T-helper 9 cell (primary cell): ENCODE measurements around the gene APOBEC3F.
"Not testable (repeated sequence)": the region's sequence is repeated elsewhere in the genome, so short reads cannot be mapped to it uniquely, and the experiment has no call there.

Experiments
- DNase-seq: peaks from one replicate; pipeline ENCODE4 v3.0.0-alpha.2; 2020

Gene APOBEC3F

GRCh38 chr22:39027717-39028116, 12.9 kb upstream of the APOBEC3F start:
- DNase-seq, result no peak

GRCh38 chr22:39028281-39028680, 12.4 kb upstream of the APOBEC3F start:
- DNase-seq, result no peak

- no peak for DNase-seq
These were observed 11.4 kb upstream of the APOBEC3F start for GRCh38 chr22:39029227-39029626.

DNA sequence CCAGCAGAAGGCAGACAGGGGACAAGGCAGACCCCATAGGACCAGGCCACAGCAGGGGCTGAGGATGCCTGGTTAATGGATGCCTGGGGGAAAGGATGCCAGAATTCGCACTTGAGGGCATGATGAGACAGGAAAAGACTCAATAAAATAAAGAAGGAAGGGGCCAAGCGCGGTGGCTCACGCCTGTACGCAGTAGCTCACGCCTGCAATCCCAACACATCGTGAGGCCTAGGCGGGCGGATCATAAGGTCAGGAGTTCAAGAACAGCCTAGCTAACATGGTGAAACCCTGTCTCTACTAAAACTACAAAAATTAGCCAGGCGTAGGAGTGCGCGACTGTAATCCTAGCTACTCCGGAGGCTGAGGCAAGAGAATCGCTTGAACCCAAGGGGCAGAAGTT, 10.0 kb upstream of the APOBEC3F start:
- no peak for DNase-seq

GRCh38 chr22:39031434-39032295, 9.0 kb upstream of the APOBEC3F start:
- DNase-seq, result not testable (repeated sequence)

DNA sequence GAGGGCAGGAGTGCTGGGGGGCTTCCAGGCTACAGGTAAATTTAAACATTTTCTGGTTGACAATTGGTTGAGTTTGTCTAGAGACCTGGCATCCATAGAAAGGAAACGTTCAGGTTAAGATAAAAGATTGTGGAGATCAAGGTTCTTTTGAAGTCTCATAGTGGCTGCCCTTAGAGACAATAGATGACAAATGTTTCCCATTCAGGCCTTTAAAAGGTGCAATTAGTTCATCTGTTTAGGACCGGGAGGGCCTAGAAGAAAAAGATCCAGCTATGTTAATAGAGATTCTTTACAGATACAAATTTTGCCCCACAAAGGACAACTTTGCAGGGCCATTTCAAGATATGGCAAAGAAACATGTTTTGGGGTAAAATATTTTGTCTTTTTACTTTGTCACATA, 3.6 kb upstream of the APOBEC3F start:
- DNase-seq, result not testable (repeated sequence)

GRCh38 chr22:39039306-39040126, 1.1 kb upstream of the APOBEC3F start:
- DNase-seq, result no peak

DNA sequence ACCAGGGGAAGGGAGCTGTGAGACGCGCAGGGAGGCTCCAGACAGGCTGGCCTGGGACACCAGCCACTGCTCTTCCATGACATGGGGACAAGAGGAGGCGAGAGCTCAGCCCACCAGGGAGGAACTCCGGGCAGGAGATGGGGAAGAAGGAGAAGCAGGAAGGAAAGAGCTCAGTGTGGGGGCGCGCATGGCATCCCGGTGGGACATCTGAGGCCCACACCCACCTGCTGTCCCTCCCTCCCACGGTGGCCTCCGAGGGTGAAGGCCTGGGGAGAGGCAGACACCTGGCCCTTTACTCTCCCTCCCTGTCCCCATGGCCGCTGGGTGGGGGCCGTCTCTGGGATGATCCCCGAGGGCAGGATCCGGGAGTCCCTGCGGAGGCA, 518 bp upstream of the APOBEC3F start:
- not testable (repeated sequence) for DNase-seq

DNA sequence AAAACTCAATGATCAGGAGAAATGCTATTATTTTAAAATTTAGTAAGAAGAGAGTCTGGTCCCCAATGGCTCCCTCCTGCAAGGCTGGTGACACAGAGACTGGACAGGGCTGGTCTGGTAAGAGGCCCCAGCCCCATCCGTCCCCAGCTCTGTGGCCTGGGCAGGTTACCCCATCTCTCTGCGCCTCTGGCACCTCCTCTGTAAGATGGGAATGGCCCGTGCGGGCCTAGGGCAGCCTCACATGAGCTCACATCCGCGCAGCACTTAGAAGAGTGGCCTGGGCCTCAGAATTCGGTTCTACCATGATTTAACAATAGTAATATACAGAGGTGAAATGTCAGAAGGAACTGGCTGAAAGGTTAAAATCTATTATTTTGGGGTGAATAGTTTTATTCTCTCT, 1.2 kb downstream of the APOBEC3F start:
- no peak for DNase-seq

- not testable (repeated sequence) for DNase-seq
These were observed 2.4 kb downstream of the APOBEC3F start for GRCh38 chr22:39043063-39043462.

DNA sequence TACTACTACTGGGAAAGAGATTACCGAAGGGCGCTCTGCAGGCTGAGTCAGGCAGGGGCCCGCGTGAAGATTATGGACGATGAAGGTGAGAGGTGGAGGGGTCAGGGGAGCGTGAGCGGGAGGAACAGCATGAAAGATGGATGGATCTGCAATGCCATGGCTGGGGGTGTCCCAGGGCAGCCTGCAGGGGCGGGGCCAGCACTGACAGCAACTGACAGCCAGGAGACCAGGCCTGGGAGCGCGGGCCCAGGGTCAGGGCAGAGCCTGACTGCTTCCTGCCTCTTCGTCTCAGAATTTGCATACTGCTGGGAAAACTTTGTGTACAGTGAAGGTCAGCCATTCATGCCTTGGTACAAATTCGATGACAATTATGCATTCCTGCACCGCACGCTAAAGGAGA, 4.5 kb downstream of the APOBEC3F start:
- DNase-seq, result not testable (repeated sequence)

DNA sequence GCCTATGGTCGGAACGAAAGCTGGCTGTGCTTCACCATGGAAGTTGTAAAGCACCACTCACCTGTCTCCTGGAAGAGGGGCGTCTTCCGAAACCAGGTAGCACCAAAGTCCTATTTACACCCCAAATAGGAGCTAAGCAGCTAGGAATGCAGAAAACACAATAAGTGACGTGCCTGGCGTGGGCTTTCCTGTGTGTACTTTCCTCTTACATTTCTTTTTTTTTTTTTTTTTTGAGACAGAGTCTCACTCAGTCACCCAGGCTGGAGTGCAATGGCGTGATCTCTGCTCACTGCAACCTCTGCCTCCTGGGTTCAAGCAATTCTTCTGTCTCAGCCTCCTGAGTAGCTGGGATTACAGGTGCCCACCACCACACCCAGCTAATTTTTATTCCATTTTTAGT, 8.8 kb downstream of the APOBEC3F start:
- not testable (repeated sequence) for DNase-seq

DNA sequence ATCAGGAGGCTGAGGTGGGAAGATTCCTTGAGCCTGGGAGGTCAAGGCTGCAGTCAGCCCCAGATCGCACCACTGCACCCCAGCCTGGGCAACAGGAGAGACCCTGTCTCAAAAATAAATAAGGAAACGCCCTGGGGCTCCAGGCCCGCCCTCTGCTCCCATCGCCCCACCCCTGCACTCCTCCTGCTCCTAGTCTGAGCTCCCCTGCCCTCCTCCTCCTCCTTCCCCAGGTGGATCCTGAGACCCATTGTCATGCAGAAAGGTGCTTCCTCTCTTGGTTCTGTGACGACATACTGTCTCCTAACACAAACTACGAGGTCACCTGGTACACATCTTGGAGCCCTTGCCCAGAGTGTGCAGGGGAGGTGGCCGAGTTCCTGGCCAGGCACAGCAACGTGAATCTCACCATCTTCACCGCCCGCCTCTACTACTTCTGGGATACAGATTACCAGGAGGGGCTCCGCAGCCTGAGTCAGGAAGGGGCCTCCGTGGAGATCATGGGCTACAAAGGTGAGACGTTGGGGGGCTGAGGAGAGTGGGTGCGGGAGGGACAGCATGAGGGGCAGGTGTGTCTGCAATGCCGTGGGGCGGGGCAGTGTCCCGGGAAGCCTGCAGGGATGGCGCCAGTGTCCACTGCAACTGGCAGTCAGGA, 11.3 kb downstream of the APOBEC3F start:
- DNase-seq, result not testable (repeated sequence)

DNA sequence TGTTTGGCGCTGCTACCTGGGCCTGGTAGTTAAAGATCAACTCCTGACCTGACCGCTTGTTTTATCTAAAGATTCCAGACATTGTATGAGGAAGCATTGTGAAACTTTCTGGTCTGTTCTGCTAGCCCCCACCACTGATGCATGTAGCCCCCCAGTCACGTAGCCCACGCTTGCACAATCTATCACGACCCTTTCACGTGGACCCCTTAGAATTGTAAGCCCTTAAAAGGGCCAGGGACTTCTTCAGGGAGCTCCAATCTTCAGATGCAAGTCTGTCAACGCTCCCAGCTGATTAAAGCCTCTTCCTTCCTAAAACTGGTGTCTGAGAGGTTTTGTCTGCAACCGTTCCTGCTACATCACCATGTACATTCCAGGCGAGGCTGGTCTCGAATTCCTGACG, 15.0 kb downstream of the APOBEC3F start:
- DNase-seq, result no peak

- DNase-seq, result not testable (repeated sequence)
These were observed 20.6 kb downstream of the APOBEC3F start for GRCh38 chr22:39061290-39061689.

DNA sequence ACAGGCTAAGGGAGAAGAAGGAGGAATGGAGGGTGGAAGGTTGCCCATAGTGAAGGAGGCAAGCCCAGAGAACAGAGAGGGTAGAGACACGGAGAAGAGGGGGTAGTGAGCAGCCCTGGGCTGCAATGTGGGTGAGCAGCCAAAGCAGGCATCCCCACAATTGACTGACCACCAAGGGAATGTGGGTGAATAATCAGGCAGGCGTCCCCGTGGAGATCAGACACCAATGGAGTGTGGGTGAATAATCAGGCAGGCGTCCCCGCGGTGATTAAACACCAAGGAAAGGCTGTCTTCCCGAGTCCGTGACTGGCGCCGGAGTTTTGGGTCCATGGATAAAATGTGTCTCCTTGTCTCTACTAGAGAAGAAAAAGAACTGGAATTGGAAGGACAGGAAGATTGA, 21.3 kb downstream of the APOBEC3F start:
- not testable (repeated sequence) for DNase-seq

GRCh38 chr22:39063904-39064303, 23.2 kb downstream of the APOBEC3F start:
- DNase-seq, result not testable (repeated sequence)

DNA sequence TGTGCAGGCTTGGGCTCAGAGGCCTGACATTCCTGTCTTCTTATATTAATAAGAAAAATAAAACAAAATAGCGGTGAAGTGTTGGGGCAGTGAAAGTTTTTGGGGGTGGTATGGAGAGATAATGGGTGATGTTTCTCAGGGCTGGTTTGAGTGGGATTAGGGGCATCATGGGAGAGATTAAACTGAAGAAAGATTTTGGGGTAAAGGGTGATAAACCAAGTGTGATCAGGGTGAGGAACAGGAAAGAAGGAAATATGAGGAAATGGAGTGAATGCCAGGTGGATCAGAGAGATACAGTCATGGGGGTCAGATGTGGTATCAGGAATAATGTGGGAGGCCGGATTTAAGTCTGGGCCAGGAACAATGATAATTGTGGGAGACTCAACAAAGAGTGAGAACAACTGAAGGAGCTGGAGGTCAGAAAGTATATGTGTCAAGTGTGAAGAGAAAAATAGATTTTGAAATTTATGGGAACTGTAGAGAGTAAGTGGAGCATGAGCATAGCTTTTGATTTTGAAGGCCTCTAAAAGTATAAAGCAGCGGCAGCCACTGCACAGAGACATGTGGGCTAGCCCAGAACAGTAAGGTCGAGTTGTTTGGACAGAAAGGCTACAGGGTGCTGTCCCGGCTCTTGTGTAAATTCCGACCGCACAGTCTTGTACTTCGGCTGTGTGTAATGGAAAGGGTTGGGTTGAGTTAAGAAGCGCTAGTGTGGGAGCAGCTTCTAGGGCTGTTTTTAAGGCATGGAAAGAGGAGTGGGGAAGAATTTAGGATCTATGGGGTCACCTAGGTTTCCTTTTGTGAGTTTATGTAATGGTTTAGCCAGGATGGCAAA, 26.0 kb downstream of the APOBEC3F start:
- DNase-seq, result not testable (repeated sequence)

GRCh38 chr22:39068033-39068785, 27.5 kb downstream of the APOBEC3F start:
- DNase-seq, result no peak

DNA sequence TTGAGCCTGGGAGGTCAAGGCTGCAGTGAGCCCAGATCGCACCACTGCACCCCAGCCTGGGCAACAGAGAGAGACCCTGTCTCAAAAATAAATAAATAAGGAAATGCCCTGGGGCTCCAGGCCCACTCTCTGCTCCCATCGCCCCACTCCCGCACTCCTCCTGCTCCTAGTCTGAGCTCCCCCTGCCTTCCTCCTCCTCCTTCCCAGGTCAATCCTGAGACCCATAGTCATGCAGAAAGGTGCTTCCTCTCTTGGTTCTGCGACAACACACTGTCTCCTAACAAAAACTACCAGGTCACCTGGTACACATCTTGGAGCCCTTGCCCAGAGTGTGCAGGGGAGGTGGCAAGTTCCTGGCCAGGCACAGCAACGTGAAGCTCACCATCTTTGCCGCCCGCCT, 29.5 kb downstream of the APOBEC3F start:
- no peak for DNase-seq

DNA sequence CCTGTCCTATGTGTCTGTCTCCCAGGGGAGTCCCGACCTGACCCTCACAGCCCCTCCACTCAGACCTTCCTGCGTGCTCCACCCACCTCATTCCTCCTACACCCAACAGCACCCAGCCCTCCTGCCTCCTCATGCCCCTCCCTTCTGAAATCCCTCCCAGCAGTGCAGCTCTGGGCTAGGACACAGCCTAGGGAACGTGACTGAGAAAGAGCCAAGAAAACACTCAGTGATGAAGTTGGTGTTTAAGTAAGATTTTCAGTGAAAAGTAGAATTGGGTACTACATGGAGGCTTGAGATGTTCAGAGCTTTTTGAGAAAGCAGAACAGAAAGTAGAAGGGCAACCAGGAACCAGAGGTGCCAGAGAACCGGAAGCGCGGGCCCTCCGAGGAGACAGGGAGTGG, 31.9 kb downstream of the APOBEC3F start:
- not testable (repeated sequence) for DNase-seq

DNA sequence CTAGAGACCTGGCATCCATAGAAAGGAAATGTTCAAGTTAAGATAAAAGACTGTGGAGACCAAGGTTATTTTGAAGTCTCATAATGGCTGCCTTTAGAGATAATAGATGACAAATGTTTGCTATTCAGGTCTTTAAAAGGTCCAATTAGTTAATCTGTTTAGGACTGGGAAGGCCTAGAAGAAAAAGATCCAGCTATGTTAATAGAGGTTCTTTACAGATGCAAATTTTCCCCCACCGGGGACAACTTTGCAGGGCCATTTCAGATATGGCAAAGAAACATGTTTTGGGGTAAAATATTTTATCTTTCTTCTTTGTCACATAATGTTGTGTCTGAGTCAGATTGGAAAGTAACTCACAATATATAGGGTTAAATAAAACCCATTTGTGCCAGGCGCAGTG, 33.3 kb downstream of the APOBEC3F start:
- no peak for DNase-seq
